Endodermal cell (in vitro differentiated cells): ENCODE measurements around the gene ERCC1. TPM values are rescaled to one million over a fixed set of nuclear protein-coding genes. Genes with fewer than 3 reads are reported as not detected.
"Not testable (repeated sequence)": the region's sequence is repeated elsewhere in the genome, so short reads cannot be mapped to it uniquely, and the experiment has no call there.

ENCODE experiments used
- DNase-seq: peaks from one replicate; pipeline ENCODE4 v3.0.0-alpha.2; 2017
- H3K27ac ChIP-seq: 2 replicates; pipeline ENCODE4 v1.5.1; 2013; ENCODE audit warnings: mild to moderate bottlenecking, low read depth, low read length, moderate library complexity
- H3K27me3 ChIP-seq: 2 replicates; pipeline ENCODE4 v1.6.1; 2013; ENCODE audit warnings: mild to moderate bottlenecking, low read length, moderate library complexity; ENCODE audit not compliant: insufficient read depth, control insufficient read depth, poor library complexity, severe bottlenecking
- H3K36me3 ChIP-seq: 2 replicates; pipeline ENCODE4 v1.7.0; 2013; ENCODE audit warnings: mild to moderate bottlenecking, low read length, moderate library complexity; ENCODE audit not compliant: control insufficient read depth, insufficient read depth
- H3K4me1 ChIP-seq: one replicate; pipeline ENCODE4 v1.7.0; 2013; ENCODE audit warnings: low read length; ENCODE audit not compliant: control insufficient read depth, insufficient read depth
- H3K4me3 ChIP-seq: 2 replicates; pipeline ENCODE4 v1.5.1; 2013; ENCODE audit warnings: mild to moderate bottlenecking, low read length, moderate library complexity
- H3K9ac ChIP-seq: 2 replicates; pipeline ENCODE4 v1.6.1; 2013; ENCODE audit warnings: mild to moderate bottlenecking, low read length, moderate library complexity; ENCODE audit not compliant: poor library complexity, severe bottlenecking; ENCODE audit errors: extremely low read depth
- H3K9me3 ChIP-seq: 2 replicates; pipeline ENCODE4 v1.6.1; 2013; ENCODE audit warnings: mild to moderate bottlenecking, low read length, moderate library complexity; ENCODE audit not compliant: control insufficient read depth
- H3K27ac Mint-ChIP-seq: 2 replicates; pipeline ENCODE4 v1.8.0; 2020; ENCODE audit warnings: mixed read lengths
- H3K27me3 Mint-ChIP-seq: 2 replicates; pipeline ENCODE4 v1.8.0; 2021; ENCODE audit warnings: mild to moderate bottlenecking, mixed read lengths; ENCODE audit not compliant: insufficient read depth
- H3K36me3 Mint-ChIP-seq: 2 replicates; pipeline ENCODE4 v1.8.0; 2020; ENCODE audit warnings: low read depth, mixed read lengths
- H3K4me1 Mint-ChIP-seq: 2 replicates; pipeline ENCODE4 v1.8.0; 2020; ENCODE audit warnings: mixed read lengths
- H3K4me3 Mint-ChIP-seq: 2 replicates; pipeline ENCODE4 v1.8.0; 2020; ENCODE audit warnings: mild to moderate bottlenecking, moderate library complexity, mixed read lengths
- H3K9me3 Mint-ChIP-seq: 2 replicates; pipeline ENCODE4 v1.8.0; 2020; ENCODE audit warnings: mild to moderate bottlenecking, mixed read lengths
- WGBS, 2 experiments: methylation state at CpG; one replicate each; pipeline versions ENCODE4 v1.1.5 to v1.1.7; 2013; ENCODE audit warnings: missing lambda C conversion rate in 2 of 2, mixed read lengths in 1 of 2; ENCODE audit not compliant: insufficient coverage in 1 of 2, insufficient read length in 1 of 2; 5-methylcytosine and 5-hydroxymethylcytosine counted together
- total RNA-seq, 2 donors: library from RNA; stranded (reverse); fragmentation: NEBNext Ultra II Directional in 1 of 2; extraction: Animal tissue kit (Norgen Biotek cat#: 25700) in 1 of 2; gene quantifications; 2 replicates in 1 of 2; 3 replicates in 1 of 2; pipeline ENCODE4 v1.2.1, GENCODE V29; 2021
- TF ChIP-seq, protein P1 (sequence below): fragments of 200-600 bp; sonication (generic); conservative IDR thresholded peaks from 2 replicates; pipeline ENCODE4 v1.5.0; 2021; ENCODE audit warnings: antibody characterized with exemption, mild to moderate bottlenecking

The ERCC1 gene
- total RNA-seq, 2 donors from 2014 or later = 53.5 to 63.6 TPM

DNA sequence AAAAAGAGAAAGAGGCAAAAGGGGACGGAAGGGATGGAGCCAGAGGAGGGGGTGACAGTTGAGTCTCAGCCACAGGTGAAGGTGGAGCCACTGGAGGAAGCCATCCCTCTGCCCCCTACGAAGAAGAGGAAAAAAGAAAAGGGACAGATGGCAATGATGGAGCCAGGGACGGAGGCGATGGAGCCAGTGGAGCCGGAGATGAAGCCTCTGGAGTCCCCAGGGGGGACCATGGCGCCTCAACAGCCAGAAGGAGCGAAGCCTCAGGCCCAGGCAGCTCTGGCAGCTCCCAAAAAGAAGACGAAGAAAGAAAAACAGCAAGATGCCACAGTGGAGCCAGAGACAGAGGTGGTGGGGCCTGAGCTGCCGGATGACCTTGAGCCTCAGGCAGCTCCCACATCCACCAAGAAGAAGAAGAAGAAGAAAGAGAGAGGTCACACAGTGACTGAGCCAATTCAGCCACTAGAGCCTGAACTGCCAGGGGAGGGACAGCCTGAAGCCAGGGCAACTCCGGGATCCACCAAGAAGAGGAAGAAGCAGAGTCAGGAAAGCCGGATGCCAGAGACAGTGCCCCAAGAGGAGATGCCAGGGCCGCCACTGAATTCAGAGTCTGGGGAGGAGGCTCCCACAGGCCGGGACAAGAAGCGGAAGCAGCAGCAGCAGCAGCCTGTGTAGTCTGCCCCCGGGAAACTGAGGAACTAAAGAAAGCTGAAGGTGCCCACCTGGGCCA is 14.7 kb downstream of the ERCC1 start:
- Histone ChIP-seq H3K4me3 (no peak overlapping the region), H3K9me3 (no peaks in the 10 kb centered on the region), H3K36me3 (peaks cover 18% of the 10 kb centered on the region), H3K27ac (no peak overlapping the region), H3K9ac (no peak overlapping the region), H3K27me3 (no peaks in the 10 kb centered on the region), H3K4me1 (peaks cover 2% of the 10 kb centered on the region)
- peaks cover 4% of the 10 kb centered on the region for H3K4me1 Mint-ChIP-seq
- TF ChIP-seq, protein P1, sequence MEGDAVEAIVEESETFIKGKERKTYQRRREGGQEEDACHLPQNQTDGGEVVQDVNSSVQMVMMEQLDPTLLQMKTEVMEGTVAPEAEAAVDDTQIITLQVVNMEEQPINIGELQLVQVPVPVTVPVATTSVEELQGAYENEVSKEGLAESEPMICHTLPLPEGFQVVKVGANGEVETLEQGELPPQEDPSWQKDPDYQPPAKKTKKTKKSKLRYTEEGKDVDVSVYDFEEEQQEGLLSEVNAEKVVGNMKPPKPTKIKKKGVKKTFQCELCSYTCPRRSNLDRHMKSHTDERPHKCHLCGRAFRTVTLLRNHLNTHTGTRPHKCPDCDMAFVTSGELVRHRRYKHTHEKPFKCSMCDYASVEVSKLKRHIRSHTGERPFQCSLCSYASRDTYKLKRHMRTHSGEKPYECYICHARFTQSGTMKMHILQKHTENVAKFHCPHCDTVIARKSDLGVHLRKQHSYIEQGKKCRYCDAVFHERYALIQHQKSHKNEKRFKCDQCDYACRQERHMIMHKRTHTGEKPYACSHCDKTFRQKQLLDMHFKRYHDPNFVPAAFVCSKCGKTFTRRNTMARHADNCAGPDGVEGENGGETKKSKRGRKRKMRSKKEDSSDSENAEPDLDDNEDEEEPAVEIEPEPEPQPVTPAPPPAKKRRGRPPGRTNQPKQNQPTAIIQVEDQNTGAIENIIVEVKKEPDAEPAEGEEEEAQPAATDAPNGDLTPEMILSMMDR = no peak
- H3K4me3 Mint-ChIP-seq = no peak overlapping the region
- no peaks in the 10 kb centered on the region for H3K27me3 Mint-ChIP-seq
- peaks cover 36% of the 10 kb centered on the region for H3K36me3 Mint-ChIP-seq
- DNase-seq = no peak
- H3K27ac Mint-ChIP-seq = no peak overlapping the region
- H3K9me3 Mint-ChIP-seq = no peaks in the 10 kb centered on the region
- 93 to 94% methylated on average over 14 to 15 of the region's 15 CpGs for WGBS, 2 experiments

DNA sequence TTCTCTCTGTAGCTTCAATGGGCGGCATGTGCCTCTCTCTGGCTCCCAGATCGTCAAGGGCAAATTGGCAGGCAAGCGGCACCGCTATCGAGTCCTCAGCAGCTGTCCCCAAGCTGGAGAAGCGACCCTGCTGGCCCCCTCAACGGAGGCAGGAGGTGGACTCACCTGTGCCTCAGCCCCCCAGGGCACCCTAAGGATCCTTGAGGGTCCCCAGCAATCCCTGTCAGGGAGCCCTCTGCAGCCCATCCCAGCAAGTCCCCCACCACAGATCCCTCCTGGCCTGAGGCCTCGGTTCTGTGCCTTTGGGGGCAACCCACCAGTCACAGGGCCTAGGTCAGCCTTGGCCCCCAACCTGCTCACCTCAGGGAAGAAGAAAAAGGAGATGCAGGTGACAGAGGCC is 15.6 kb downstream of the ERCC1 start:
- peaks cover 27% of the 10 kb centered on the region for H3K36me3 Mint-ChIP-seq
- H3K27me3 Mint-ChIP-seq = peaks cover 6% of the 10 kb centered on the region
- H3K4me3 Mint-ChIP-seq = peak overlapping the region; percentile 86
- no peak overlapping the region for H3K27ac Mint-ChIP-seq
- TF ChIP-seq, protein P1 = no peak
- peaks cover 13% of the 10 kb centered on the region for H3K4me1 Mint-ChIP-seq
- no peaks in the 10 kb centered on the region for H3K9me3 Mint-ChIP-seq
- H3K36me3 ChIP-seq = peaks cover 17% of the 10 kb centered on the region
- no peak overlapping the region for H3K4me3 ChIP-seq
- H3K27me3 ChIP-seq = no peaks in the 10 kb centered on the region
- H3K27ac ChIP-seq = no peak overlapping the region
- H3K9me3 ChIP-seq = no peaks in the 10 kb centered on the region
- no peak for DNase-seq
- H3K9ac ChIP-seq = no peak overlapping the region
- H3K4me1 ChIP-seq = peaks cover 2% of the 10 kb centered on the region
- WGBS, 2 experiments = 93 to 94% methylated on average over 2 to 8 of the region's 8 CpGs

DNA sequence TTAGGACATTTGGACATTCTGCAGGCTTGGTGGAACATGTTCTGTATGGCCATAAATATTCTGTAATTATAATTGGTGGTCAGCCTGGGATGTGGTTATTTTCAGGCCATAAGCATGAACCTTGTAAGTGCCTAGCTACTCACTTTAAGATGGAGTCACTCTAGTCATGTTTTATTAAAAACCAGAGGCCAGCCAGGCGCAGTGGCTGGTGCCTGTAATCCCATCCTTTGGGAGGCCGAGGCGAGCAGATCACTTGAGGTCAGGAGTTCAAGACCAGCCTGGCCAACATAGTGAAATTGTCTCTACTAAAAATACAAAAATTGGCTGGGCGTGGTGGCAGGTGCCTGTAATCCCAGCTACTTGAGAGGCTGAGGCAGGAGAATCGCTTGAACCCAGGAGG is 16.1 kb downstream of the ERCC1 start:
- H3K9me3 Mint-ChIP-seq, H3K27ac ChIP-seq, H3K27ac Mint-ChIP-seq, H3K9me3 ChIP-seq, DNase-seq, H3K9ac ChIP-seq, H3K27me3 Mint-ChIP-seq, H3K4me1 ChIP-seq, H3K27me3 ChIP-seq: not testable (repeated sequence)
- WGBS, 2 experiments = 92 to 94% methylated on average over 5 of the region's 5 CpGs
- Histone ChIP-seq H3K36me3 (peaks cover 14% of the 10 kb centered on the region), H3K4me3 (peak overlapping the region; percentile 91)
- H3K36me3 Mint-ChIP-seq = peaks cover 24% of the 10 kb centered on the region
- peak overlapping the region; percentile 86 for H3K4me3 Mint-ChIP-seq
- H3K4me1 Mint-ChIP-seq = peaks cover 18% of the 10 kb centered on the region

DNA sequence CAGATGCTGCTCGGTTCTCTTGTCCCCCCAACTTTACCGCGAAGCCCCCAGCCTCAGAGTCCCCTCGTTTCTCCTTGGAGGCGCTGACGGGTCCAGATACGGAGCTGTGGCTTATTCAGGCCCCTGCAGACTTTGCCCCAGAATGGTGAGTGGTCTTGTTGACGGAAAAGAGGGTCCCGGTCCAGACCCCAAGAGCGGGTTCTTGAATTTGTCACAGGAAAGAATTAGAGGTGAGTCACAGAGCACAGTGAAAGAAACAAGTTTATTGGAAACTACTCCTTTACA is 16.7 kb downstream of the ERCC1 start:
- H3K36me3 Mint-ChIP-seq = peaks cover 21% of the 10 kb centered on the region
- no peak for DNase-seq
- Histone ChIP-seq H3K4me1 (peaks cover 2% of the 10 kb centered on the region), H3K9me3 (no peaks in the 10 kb centered on the region), H3K36me3 (peaks cover 14% of the 10 kb centered on the region), H3K4me3 (peak overlapping the region; percentile 91), H3K27ac (no peak overlapping the region), H3K9ac (peak overlapping the region; percentile 97), H3K27me3 (no peaks in the 10 kb centered on the region)
- H3K4me1 Mint-ChIP-seq = peaks cover 20% of the 10 kb centered on the region
- H3K4me3 Mint-ChIP-seq = peak overlapping the region; percentile 86
- 2 to 5% methylated on average over 4 to 10 of the region's 10 CpGs for WGBS, 2 experiments
- H3K27me3 Mint-ChIP-seq = peaks cover 6% of the 10 kb centered on the region
- peak overlapping the region; percentile 99 for H3K27ac Mint-ChIP-seq
- no peaks in the 10 kb centered on the region for H3K9me3 Mint-ChIP-seq
- TF ChIP-seq, protein P1 = no peak
